Measurements from ENCODE around the gene GNAS-AS1. TPM values are rescaled to one million over a fixed set of nuclear protein-coding genes. Genes with fewer than 3 reads are reported as not detected.

GNAS-AS1 gene
- total RNA-seq, 6 donors from 2014 or later, result 0.30 to 2.1 (median 0.54) TPM; not detected in 1

- no peak for TF ChIP-seq POLR2A (IDR thresholded peaks at IDR 0.05)
- no peak for TF ChIP-seq CTCF (IDR thresholded peaks at IDR 0.05)
- TF ChIP-seq POLR2AphosphoS5 (IDR thresholded peaks at IDR 0.05), result no peak
- no peak for TF ChIP-seq EP300 (IDR thresholded peaks at IDR 0.05)
- no peaks in the 10 kb centered on the region for H3K9me3 ChIP-seq
- H3K27ac ChIP-seq, result no peak overlapping the region
- H3K4me1 ChIP-seq, result no peaks in the 10 kb centered on the region
- no peaks in the 10 kb centered on the region for H3K27me3 ChIP-seq
- H3K36me3 ChIP-seq, result no peaks in the 10 kb centered on the region
- 86 to 89% methylated on average over 11 of the region's 11 CpGs for WGBS, 2 donors
- no peak overlapping the region for H3K4me3 ChIP-seq
- DNase-seq, result no peak
- ATAC-seq (ENCODE audit: low FRiP score in 2 of 2), result no peak
These were observed 48.6 kb downstream of the GNAS-AS1 start for GRCh38 chr20:58802061-58802460.

GRCh38 chr20:58800134-58800871 lies 50.4 kb downstream of the GNAS-AS1 start:
- ATAC-seq (ENCODE audit: low FRiP score in 2 of 2), result no peak
- no peak for DNase-seq
- no peaks in the 10 kb centered on the region for H3K36me3 ChIP-seq
- 66 to 68% methylated on average over 20 to 22 of the region's 22 CpGs for WGBS, 2 donors
- no peaks in the 10 kb centered on the region for H3K27me3 ChIP-seq
- no peaks in the 10 kb centered on the region for H3K4me1 ChIP-seq
- H3K9me3 ChIP-seq, result no peaks in the 10 kb centered on the region
- TF ChIP-seq POLR2A (IDR thresholded peaks at IDR 0.05) (no peak), POLR2AphosphoS5 (IDR thresholded peaks at IDR 0.05) (no peak), CTCF (IDR thresholded peaks at IDR 0.05) (no peak), EP300 (IDR thresholded peaks at IDR 0.05) (no peak)
- no peak overlapping the region for H3K4me3 ChIP-seq
- H3K27ac ChIP-seq, result no peak overlapping the region

- ATAC-seq (ENCODE audit: low FRiP score in 2 of 2) (no peak), DNase-seq (no peak)
- no peak overlapping the region for H3K27ac ChIP-seq
- WGBS, 2 donors, result 80 to 88% methylated on average over 19 to 26 of the region's 26 CpGs
- no peaks in the 10 kb centered on the region for H3K9me3 ChIP-seq
- H3K36me3 ChIP-seq, result no peaks in the 10 kb centered on the region
- H3K4me1 ChIP-seq, result no peaks in the 10 kb centered on the region
- H3K27me3 ChIP-seq, result no peaks in the 10 kb centered on the region
- no peak overlapping the region for H3K4me3 ChIP-seq
- TF ChIP-seq CTCF (IDR thresholded peaks at IDR 0.05) (no peak), EP300 (IDR thresholded peaks at IDR 0.05) (no peak), POLR2AphosphoS5 (IDR thresholded peaks at IDR 0.05) (no peak), POLR2A (IDR thresholded peaks at IDR 0.05) (no peak)
These were observed 53.0 kb downstream of the GNAS-AS1 start for GRCh38 chr20:58797371-58798338.

GRCh38 chr20:58795923-58796245 lies 54.8 kb downstream of the GNAS-AS1 start:
- Histone ChIP-seq H3K27ac (no peak overlapping the region), H3K4me3 (no peak overlapping the region), H3K36me3 (no peaks in the 10 kb centered on the region), H3K9me3 (no peaks in the 10 kb centered on the region), H3K4me1 (no peaks in the 10 kb centered on the region), H3K27me3 (no peaks in the 10 kb centered on the region)
- no peak for DNase-seq
- WGBS, 2 donors, result 89% methylated on average over 6 of the region's 6 CpGs
- no peak for TF ChIP-seq POLR2AphosphoS5 (IDR thresholded peaks at IDR 0.05)
- TF ChIP-seq CTCF (IDR thresholded peaks at IDR 0.05), result no peak
- TF ChIP-seq POLR2A (IDR thresholded peaks at IDR 0.05), result no peak
- no peak for TF ChIP-seq EP300 (IDR thresholded peaks at IDR 0.05)
- ATAC-seq (ENCODE audit: low FRiP score in 2 of 2), result no peak
